ENCODE data around the gene DSCAML1. TPM values are rescaled to one million over a fixed set of nuclear protein-coding genes. Genes with fewer than 3 reads are reported as not detected.

DSCAML1 gene
- total and polyA plus RNA-seq, 3 donors from 2014 or later = 1.6 to 6.1 (median 3.0) TPM

DNA sequence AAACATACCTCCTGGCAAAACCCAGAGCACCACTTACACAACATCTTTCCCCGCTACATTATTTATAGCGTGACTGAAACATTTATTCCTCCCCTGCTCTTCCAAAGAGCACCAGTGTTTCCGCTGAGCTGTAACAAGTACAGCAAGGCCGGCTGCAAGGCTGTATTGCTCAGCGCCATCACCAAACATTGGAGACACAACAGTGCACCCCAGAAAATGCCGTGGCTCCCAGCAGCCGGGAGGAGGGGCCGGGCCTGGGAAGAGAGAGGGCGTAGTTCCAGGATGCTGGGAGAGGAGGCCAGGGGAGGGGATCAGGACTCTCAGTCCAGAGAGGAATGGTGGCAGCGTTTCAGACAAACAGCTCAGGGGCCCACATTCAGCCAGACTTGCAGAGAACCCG lies 133.2 kb downstream of the DSCAML1 start:
- Histone ChIP-seq H3K4me3 (no peak overlapping the region), H3K27me3 (no peaks in the 10 kb centered on the region), H3K27ac (no peak overlapping the region), H3K9me3 (no peaks in the 10 kb centered on the region), H3K4me1 (no peaks in the 10 kb centered on the region), H3K36me3 (ENCODE audit: low read depth, missing control alignments) (no peaks in the 10 kb centered on the region)
- DNase-seq = no peak
- intact Hi-C loops (cut with DNase I; ENCODE audit: low total_unique reads) = no loop called here
- TF ChIP-seq POLR2A (IDR thresholded peaks at IDR 0.05) = no peak
- TF ChIP-seq, protein P1, sequence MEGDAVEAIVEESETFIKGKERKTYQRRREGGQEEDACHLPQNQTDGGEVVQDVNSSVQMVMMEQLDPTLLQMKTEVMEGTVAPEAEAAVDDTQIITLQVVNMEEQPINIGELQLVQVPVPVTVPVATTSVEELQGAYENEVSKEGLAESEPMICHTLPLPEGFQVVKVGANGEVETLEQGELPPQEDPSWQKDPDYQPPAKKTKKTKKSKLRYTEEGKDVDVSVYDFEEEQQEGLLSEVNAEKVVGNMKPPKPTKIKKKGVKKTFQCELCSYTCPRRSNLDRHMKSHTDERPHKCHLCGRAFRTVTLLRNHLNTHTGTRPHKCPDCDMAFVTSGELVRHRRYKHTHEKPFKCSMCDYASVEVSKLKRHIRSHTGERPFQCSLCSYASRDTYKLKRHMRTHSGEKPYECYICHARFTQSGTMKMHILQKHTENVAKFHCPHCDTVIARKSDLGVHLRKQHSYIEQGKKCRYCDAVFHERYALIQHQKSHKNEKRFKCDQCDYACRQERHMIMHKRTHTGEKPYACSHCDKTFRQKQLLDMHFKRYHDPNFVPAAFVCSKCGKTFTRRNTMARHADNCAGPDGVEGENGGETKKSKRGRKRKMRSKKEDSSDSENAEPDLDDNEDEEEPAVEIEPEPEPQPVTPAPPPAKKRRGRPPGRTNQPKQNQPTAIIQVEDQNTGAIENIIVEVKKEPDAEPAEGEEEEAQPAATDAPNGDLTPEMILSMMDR (IDR thresholded peaks at IDR 0.05) = no peak
- WGBS, 2 donors = 58 to 61% methylated on average over 11 of the region's 11 CpGs

DNA sequence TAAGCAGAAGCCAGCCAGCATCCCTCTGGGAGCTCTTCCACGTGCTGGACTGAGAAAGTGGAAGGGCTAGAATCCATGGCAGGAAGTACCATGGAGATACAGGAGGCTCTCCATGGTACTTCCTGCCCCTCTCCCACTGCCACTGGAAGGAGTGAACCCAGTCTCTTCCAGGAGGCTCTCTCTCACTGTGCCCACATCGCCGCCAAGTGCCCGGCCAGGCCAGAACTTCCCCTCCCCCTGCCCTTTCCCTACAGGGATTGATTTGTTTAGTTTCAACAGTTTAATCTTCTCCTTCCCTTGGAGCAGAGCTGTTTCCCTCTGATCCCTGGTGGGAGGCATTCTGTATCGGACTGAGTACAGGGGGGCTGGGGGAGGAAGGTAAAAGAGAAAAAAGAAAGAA lies 133.6 kb downstream of the DSCAML1 start:
- no peaks in the 10 kb centered on the region for H3K4me1 ChIP-seq
- intact Hi-C loops (cut with DNase I; ENCODE audit: low total_unique reads) = no loop called here
- no peak overlapping the region for H3K27ac ChIP-seq
- no peaks in the 10 kb centered on the region for H3K9me3 ChIP-seq
- H3K36me3 ChIP-seq (ENCODE audit: low read depth, missing control alignments) = no peaks in the 10 kb centered on the region
- H3K27me3 ChIP-seq = no peaks in the 10 kb centered on the region
- DNase-seq = no peak
- TF ChIP-seq, protein P1 (IDR thresholded peaks at IDR 0.05) = no peak
- no peak for TF ChIP-seq POLR2A (IDR thresholded peaks at IDR 0.05)
- no peak overlapping the region for H3K4me3 ChIP-seq
- 71 to 73% methylated on average over 5 of the region's 5 CpGs for WGBS, 2 donors

GRCh38 chr11:117662671-117663269 lies 134.2 kb downstream of the DSCAML1 start:
- no peaks in the 10 kb centered on the region for H3K9me3 ChIP-seq
- H3K36me3 ChIP-seq (ENCODE audit: low read depth, missing control alignments) = no peaks in the 10 kb centered on the region
- 94% methylated on average over 12 to 14 of the region's 14 CpGs for WGBS, 2 donors
- H3K27me3 ChIP-seq = no peaks in the 10 kb centered on the region
- H3K27ac ChIP-seq = no peak overlapping the region
- intact Hi-C loops (cut with DNase I; ENCODE audit: low total_unique reads) = no loop called here
- TF ChIP-seq, protein P1 (IDR thresholded peaks at IDR 0.05) = no peak
- no peak for TF ChIP-seq POLR2A (IDR thresholded peaks at IDR 0.05)
- no peaks in the 10 kb centered on the region for H3K4me1 ChIP-seq
- H3K4me3 ChIP-seq = no peak overlapping the region
- DNase-seq = no peak

DNA sequence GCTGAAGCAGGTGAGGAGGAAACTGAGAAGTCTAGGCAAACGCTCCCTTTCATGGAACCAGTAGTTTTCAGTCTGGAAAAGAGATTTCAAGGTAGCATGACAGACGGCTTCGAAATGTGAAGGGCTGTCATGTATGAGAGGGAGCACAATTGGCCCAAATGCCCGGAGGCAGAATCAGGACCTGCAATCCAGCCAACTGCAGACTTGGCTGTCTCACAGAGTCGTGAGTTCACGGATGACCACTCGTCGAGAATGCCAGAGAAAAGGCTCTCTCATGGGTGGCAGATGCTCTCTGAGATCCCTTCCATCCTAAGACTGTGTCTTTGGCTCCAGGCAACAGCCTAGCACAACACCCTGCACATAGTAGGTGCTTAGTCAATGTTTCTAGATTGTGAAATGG lies 134.8 kb downstream of the DSCAML1 start:
- 81 to 96% methylated on average over 8 of the region's 8 CpGs for WGBS, 2 donors
- Histone ChIP-seq H3K27me3 (no peaks in the 10 kb centered on the region), H3K4me1 (no peaks in the 10 kb centered on the region), H3K36me3 (ENCODE audit: low read depth, missing control alignments) (no peaks in the 10 kb centered on the region), H3K27ac (no peak overlapping the region), H3K4me3 (no peak overlapping the region), H3K9me3 (no peaks in the 10 kb centered on the region)
- no peak for TF ChIP-seq POLR2A (IDR thresholded peaks at IDR 0.05)
- TF ChIP-seq, protein P1 (IDR thresholded peaks at IDR 0.05) = no peak
- no peak for DNase-seq
- intact Hi-C loops (cut with DNase I; ENCODE audit: low total_unique reads) = no loop called here

GRCh38 chr11:117658809-117659208 lies 138.2 kb downstream of the DSCAML1 start:
- Histone ChIP-seq H3K36me3 (ENCODE audit: low read depth, missing control alignments) (no peaks in the 10 kb centered on the region), H3K27ac (no peak overlapping the region), H3K9me3 (no peaks in the 10 kb centered on the region), H3K4me3 (no peak overlapping the region), H3K27me3 (no peaks in the 10 kb centered on the region), H3K4me1 (no peaks in the 10 kb centered on the region)
- intact Hi-C loops (cut with DNase I; ENCODE audit: low total_unique reads) = no loop called here
- 86 to 91% methylated on average over 3 of the region's 3 CpGs for WGBS, 2 donors
- no peak for DNase-seq
- no peak for TF ChIP-seq POLR2A (IDR thresholded peaks at IDR 0.05)
- TF ChIP-seq, protein P1 (IDR thresholded peaks at IDR 0.05) = no peak

Data from testis (tissue), 3 donors.